Loucy (cell line): Measurements from ENCODE around the gene PIGQ.

Experiments
- EZH2phosphoT487 ChIP-seq: fragments of 200-600 bp; IDR thresholded peaks from 2 replicates; pipeline ENCODE4 v1.6.1; 2018; ENCODE audit warnings: antibody characterized with exemption, mild to moderate bottlenecking, moderate library complexity, borderline replicate concordance
- TF ChIP-seq, protein P1 (sequence below): fragments of 200-600 bp; sonication (generic); conservative IDR thresholded peaks from 2 replicates; pipeline ENCODE4 v1.5.1; 2014; ENCODE audit warnings: mild to moderate bottlenecking, antibody characterized with exemption, low read length

DNA sequence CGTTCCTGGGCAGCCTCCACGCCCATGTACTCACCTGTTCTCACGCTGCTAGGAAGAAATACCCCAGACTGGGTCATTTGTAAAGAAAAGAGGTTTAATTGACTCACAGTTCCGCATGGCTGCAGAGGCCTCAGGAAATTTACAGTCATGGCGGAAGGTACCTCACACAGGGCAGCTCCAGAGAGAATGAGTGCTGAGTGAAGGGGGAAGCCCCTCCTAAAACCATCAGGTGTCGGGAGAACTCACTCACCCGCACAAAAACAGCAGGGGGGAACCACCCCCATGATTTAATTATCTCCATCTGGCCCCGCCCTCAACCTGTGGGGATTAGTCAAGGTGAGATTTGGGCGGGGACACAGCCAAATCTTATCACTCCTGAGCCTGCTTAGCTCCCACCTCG, 38.3 kb downstream of the PIGQ start:
- TF ChIP-seq EZH2phosphoT487 = no peak
- TF ChIP-seq, protein P1, sequence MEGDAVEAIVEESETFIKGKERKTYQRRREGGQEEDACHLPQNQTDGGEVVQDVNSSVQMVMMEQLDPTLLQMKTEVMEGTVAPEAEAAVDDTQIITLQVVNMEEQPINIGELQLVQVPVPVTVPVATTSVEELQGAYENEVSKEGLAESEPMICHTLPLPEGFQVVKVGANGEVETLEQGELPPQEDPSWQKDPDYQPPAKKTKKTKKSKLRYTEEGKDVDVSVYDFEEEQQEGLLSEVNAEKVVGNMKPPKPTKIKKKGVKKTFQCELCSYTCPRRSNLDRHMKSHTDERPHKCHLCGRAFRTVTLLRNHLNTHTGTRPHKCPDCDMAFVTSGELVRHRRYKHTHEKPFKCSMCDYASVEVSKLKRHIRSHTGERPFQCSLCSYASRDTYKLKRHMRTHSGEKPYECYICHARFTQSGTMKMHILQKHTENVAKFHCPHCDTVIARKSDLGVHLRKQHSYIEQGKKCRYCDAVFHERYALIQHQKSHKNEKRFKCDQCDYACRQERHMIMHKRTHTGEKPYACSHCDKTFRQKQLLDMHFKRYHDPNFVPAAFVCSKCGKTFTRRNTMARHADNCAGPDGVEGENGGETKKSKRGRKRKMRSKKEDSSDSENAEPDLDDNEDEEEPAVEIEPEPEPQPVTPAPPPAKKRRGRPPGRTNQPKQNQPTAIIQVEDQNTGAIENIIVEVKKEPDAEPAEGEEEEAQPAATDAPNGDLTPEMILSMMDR = no peak
